MM.1S (cell line): ENCODE measurements around the gene SEL1L3.

Experiments
- EZH2 ChIP-seq: fragments of 300-600 bp; sonication (generic); optimal IDR thresholded peaks from 2 replicates; pipeline ENCODE3; 2017; ENCODE audit warnings: low read depth, mild to moderate bottlenecking, antibody characterized with exemption, low read length, mixed read lengths
- EZH2phosphoT487 ChIP-seq: fragments of 300-600 bp; sonication (generic); IDR thresholded peaks from 2 replicates; pipeline ENCODE4 v1.6.1; 2018; ENCODE audit warnings: antibody characterized with exemption, low read length
- TF ChIP-seq, protein P1 (sequence below): fragments of 300-600 bp; sonication (generic); IDR thresholded peaks from 2 replicates; pipeline ENCODE4 v1.5.1; 2016; ENCODE audit warnings: antibody characterized with exemption, low read length, mixed read lengths

DNA sequence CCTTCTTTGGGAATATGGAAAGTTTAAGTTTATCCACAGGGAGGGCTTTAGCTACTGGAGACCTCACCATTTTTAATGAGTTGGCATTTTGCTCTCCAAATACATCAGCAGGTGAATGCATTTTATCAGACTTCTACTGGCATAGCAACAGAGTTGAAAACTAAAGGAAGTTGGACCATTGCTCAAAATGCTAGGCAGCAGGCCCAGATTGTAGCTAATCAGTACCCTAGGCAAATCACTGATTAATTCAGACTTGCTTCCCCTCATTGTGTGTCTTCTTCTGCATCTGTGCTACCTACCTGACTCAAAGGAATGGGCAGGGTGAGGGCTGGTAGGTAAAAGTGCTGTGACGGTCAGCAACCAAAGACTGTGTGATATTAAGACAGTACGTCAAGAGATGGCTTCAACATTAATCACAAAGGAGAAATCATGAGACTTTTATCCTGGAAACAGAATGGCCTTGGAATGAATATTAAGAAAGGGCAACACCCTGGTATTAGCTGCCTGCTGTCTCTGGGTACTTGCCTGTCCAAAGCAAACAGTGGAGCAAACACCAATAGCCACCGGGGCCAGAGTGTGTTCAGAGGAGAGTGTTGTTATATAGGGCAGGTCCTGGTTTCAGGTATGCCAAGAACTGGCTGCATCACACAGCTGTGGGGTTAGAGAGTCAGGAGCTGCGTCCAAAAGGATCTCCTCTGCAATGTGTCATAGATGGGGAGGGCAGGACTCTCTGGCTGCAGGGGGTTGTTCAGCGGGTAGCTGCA, 34.2 kb upstream of the SEL1L3 start:
- TF ChIP-seq, protein P1, sequence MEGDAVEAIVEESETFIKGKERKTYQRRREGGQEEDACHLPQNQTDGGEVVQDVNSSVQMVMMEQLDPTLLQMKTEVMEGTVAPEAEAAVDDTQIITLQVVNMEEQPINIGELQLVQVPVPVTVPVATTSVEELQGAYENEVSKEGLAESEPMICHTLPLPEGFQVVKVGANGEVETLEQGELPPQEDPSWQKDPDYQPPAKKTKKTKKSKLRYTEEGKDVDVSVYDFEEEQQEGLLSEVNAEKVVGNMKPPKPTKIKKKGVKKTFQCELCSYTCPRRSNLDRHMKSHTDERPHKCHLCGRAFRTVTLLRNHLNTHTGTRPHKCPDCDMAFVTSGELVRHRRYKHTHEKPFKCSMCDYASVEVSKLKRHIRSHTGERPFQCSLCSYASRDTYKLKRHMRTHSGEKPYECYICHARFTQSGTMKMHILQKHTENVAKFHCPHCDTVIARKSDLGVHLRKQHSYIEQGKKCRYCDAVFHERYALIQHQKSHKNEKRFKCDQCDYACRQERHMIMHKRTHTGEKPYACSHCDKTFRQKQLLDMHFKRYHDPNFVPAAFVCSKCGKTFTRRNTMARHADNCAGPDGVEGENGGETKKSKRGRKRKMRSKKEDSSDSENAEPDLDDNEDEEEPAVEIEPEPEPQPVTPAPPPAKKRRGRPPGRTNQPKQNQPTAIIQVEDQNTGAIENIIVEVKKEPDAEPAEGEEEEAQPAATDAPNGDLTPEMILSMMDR, result no peak
- no peak for TF ChIP-seq EZH2
- no peak for TF ChIP-seq EZH2phosphoT487
